Hypothalamus (tissue), 51 donors: ENCODE measurements around the gene RPRD2.
A peak's percentile ranks its signal among the peaks of the same experiment; 100 is the strongest.

ENCODE experiments used
- DNase-seq, 51 donors: peaks; one replicate each; lab custom pipeline; 2025; lab: John Stamatoyannopoulos, UW

Gene RPRD2

DNA sequence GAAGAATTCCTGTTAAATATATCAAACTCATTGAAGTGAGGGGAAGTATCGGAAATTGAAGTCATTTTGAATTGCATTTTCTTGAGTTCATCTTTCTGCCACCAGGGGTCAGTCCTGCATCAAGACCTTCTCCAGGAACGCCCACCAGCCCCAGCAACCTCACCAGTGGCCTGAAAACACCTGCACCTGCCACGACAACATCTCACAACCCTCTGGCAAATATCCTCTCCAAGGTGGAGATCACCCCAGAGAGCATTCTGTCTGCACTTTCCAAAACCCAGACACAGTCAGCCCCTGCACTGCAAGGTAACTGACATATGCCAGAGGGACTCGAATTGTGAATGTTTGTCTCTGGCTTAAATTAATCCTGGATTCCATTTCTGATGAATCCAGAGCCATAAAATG lies 100.5 kb downstream of the RPRD2 start:
- DNase-seq = peak in 21 of 51 donors; percentile 3 to 58 (median 14)

DNA sequence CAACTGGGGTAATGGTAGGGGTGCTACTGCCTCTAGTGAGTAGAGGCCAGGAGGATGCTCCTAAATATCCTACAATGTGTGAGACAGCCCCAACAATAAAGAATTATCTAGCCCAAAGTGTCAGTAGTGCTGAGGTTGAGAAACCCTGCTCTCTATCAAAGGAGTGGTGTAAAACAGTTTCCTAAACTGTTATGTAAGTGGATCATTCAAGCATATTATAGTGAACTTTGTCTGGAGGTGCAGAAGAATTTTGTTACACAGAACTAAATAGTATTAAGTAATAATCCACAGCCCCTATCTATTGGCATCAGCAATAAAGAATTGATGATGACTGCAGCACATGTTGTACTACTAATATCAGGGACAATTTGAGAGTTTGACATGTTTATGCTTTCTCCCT lies 103.0 kb downstream of the RPRD2 start:
- no peak for DNase-seq

- peak in 10 of 51 donors; percentile 3 to 21 (median 11) for DNase-seq
Measured at GRCh38 chr1:150469291-150469690, 105.3 kb downstream of the RPRD2 start.

GRCh38 chr1:150472601-150473200 lies 108.8 kb downstream of the RPRD2 start:
- DNase-seq = no peak

GRCh38 chr1:150473659-150474058 lies 109.7 kb downstream of the RPRD2 start:
- DNase-seq = peak in 3 of 51 donors; percentile 3 to 13 (median 13)

GRCh38 chr1:150474869-150475268 lies 110.9 kb downstream of the RPRD2 start:
- DNase-seq = no peak

- no peak for DNase-seq
Measured at GRCh38 chr1:150476754-150477153, 112.8 kb downstream of the RPRD2 start.

GRCh38 chr1:150477320-150477719 lies 113.4 kb downstream of the RPRD2 start:
- DNase-seq = no peak

DNA sequence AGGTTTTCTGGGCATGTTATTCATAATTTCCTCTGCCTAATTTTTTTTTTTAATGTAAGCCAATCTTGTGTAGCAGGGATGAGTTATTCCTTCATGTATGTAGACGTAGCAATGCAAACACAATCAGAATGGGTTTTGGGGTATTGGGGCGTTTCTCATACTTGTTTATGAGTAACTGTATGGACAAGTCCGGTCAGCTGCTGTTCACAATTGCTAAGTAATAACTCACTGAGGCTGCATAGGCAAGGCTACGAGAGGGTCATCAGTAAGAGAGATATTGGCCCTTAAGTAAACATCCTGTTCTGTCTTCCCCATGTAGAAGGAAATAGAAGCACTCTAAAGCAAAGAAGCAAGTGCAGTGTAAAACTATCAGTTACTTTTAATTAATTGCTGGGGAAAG lies 113.8 kb downstream of the RPRD2 start:
- no peak for DNase-seq

GRCh38 chr1:150479370-150479769 lies 115.4 kb downstream of the RPRD2 start:
- DNase-seq = no peak

DNA sequence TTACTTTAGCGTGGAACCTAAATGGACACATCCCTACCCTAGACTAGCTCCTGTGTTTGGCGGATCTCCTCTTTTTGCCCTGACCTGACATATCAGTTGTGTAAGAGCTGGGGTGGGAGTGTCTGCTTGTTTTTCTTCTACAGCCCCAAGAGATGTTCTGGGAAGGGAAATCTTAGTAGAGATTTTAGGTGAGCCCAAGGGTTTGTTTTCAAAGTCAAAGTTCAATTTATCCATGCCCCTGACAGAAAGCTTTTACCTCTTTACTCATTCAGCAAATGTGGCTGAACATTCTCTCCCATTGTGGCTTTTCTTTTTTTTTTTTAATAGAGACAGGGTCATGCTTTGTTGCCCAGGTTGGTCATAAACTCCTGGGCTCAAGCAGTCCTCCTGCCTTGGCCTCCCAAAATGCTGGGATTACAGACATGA lies 116.0 kb downstream of the RPRD2 start:
- DNase-seq = no peak

GRCh38 chr1:150484431-150484830 lies 120.5 kb downstream of the RPRD2 start:
- no peak for DNase-seq

DNA sequence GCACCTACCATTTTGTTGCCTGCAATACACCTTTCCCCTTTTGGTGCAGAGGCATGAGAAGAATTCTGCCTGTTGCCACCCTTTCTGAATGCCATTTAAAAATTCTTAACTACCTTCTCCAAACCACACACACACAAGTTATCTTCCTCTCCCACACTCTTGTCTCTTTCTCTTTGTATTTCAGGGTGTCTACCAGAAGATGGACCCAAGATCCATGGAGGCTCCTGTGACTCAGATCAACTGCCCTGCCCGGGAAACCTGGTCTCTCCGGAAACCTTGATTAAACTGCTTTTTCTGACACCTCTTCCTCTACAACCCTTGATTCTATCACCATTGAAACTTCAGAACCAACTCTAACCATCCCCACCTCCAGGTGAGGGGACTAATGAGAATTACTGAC lies 120.9 kb downstream of the RPRD2 start:
- DNase-seq = no peak

GRCh38 chr1:150486966-150487762 lies 123.2 kb downstream of the RPRD2 start, which contains the start of gene TARS2:
TARS2 (plus strand) TSS chr1:150487419; CDS start chr1:150487451, 32 bp downstream.
- peak in 50 of 51 donors; percentile 12 to 95 (median 84) for DNase-seq

DNA sequence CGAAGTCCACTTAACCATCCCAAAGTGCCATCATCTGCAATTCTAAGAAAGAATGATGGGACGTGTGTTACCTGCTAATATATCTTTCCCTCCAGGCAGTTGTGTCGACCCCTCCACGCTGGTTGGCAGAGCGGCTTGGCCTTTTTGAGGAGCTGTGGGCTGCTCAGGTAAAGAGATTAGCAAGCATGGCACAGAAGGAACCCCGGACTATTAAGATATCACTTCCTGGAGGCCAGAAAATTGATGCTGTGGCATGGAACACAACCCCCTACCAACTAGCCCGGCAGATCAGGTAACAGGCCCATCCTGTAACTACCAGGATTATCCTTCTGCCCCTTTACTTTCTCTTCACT lies 123.8 kb downstream of the RPRD2 start:
- DNase-seq = peak in 1 of 51 donors; percentile 32

- no peak for DNase-seq
Measured at GRCh38 chr1:150493175-150493574, 129.2 kb downstream of the RPRD2 start.

DNA sequence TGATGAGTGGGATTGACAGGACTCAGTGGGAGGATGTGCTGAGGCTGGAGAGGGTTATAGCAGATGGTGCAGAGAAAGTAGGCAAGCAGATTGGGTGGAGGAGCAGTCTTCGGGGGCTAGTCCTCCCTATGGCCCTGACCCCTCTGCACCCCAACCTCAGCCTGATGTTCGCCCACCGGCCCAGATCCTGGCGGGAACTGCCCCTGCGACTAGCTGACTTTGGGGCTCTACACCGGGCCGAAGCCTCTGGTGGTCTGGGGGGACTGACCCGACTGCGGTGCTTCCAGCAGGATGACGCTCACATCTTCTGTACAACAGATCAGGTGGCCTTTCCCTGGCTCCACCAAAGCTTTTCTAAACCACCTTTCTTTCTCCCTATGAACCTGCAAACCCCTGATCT lies 134.4 kb downstream of the RPRD2 start:
- DNase-seq = no peak

DNA sequence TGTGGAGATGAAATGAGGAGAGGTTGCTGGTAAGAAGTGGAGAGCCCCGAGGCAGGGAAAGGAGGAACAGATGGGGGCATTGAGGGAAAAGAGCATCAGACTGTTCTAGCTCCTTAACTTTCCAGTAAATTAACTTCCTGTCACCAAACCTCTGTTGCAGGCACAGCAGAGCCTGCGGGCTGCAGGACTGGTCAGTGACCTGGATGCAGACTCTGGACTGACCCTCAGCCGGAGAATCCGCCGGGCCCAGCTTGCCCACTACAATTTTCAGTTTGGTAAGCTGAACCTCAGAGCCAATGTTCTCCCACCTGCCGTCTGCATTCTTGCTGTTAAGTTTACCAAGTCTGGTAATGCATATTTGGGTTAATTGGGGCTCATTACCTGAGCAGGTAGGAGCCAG lies 141.5 kb downstream of the RPRD2 start:
- no peak for DNase-seq

GRCh38 chr1:150507912-150508864 lies 144.2 kb downstream of the RPRD2 start, which contains the start of gene ECM1:
ECM1 (plus strand) TSS chr1:150508109; CDS start chr1:150508210, 101 bp downstream.
- peak in 4 of 51 donors; percentile 3 to 26 (median 8) for DNase-seq

DNA sequence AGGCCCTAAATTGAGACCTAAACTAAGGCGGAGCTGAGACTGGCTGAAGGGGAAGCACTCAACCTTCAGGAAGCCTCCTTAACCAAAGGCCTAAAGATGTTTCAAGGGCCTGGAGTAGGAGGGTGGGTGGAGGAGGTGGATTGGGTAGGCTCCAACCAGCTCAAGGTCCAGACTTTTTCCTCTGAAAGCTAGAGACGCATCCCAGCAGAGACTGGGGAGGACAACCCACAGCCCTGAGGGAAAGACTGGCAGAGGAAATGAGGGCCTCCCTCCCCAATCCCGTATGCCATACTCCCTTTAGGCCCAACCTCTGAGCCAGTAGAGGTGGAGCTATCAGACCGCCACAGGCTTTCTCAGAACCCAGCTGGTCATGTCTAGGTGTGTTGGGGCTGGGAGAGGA lies 145.0 kb downstream of the RPRD2 start:
- no peak for DNase-seq

DNA sequence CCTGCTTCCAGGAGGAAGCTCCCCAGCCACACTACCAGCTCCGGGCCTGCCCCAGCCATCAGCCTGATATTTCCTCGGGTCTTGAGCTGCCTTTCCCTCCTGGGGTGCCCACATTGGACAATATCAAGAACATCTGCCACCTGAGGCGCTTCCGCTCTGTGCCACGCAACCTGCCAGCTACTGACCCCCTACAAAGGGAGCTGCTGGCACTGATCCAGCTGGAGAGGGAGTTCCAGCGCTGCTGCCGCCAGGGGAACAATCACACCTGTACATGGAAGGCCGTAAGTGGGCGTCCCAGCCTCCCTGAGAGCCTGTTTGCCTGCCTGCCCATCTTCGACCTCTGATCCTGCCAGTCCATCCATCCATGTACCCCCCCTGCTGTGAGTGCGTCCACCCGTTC lies 147.6 kb downstream of the RPRD2 start:
- no peak for DNase-seq
